HepG2 (cell line): ENCODE results near the gene LBX2. TPM values are rescaled to one million over a fixed set of nuclear protein-coding genes. Genes with fewer than 3 reads are reported as not detected.
A peak's percentile ranks its signal among the peaks of the same experiment; 100 is the strongest.

ENCODE experiments used
- ATRX ChIP-seq: sonication (generic); formaldehyde crosslinking; IDR thresholded peaks from 2 replicates; pipeline ENCODE4 v1.4.0; 2020; ENCODE audit warnings: missing genetic modification reagents, borderline replicate concordance
- BORCS8-MEF2B ChIP-seq: sonication (generic); formaldehyde crosslinking; IDR thresholded peaks from 2 replicates; pipeline ENCODE4 v1.8.0; 2022; ENCODE audit warnings: mild to moderate bottlenecking, missing genetic modification reagents
- GATAD1 ChIP-seq: IDR thresholded peaks from 2 replicates; pipeline ENCODE4 v1.6.1; 2016; ENCODE audit warnings: missing genetic modification reagents, missing compliant biosample characterization
- MEF2D ChIP-seq: sonication (generic); formaldehyde crosslinking; IDR thresholded peaks from 2 replicates; pipeline ENCODE4 v1.5.1; 2020; ENCODE audit warnings: mild to moderate bottlenecking, missing genetic modification reagents
- MLLT10 ChIP-seq: sonication (generic); formaldehyde crosslinking; IDR thresholded peaks from 2 replicates; pipeline ENCODE4 v1.4.0; 2020; ENCODE audit warnings: missing genetic modification reagents
- MYC ChIP-seq: sonication (generic); formaldehyde crosslinking; IDR thresholded peaks from 2 replicates; pipeline ENCODE4 v1.9.0; 2021; ENCODE audit warnings: missing genetic modification reagents, borderline replicate concordance
- NONO ChIP-seq, 2 experiments: fragments of 450-650 bp in 1 of 2; sonication (generic) in 1 of 2; formaldehyde crosslinking in 1 of 2; IDR thresholded peaks in 1 of 2; conservative IDR thresholded peaks in 1 of 2; 2 replicates each; pipeline versions ENCODE4 v1.6.1 to v1.8.0; 2017 to 2022; ENCODE audit warnings: mild to moderate bottlenecking in 1 of 2, missing genetic modification reagents in 1 of 2, moderate library complexity in 1 of 2
- POLR2AphosphoS5 ChIP-seq: IDR thresholded peaks from 2 replicates; pipeline ENCODE4 v1.6.1; 2012; ENCODE audit warnings: low read depth, low read length
- SALL1 ChIP-seq: sonication (generic); formaldehyde crosslinking; IDR thresholded peaks from 2 replicates; pipeline ENCODE4 v1.8.0; 2022; ENCODE audit warnings: mild to moderate bottlenecking, missing genetic modification reagents
- SUZ12 ChIP-seq: fragments of 150-350 bp; IDR thresholded peaks from 2 replicates; pipeline ENCODE4 v1.6.1; 2014; ENCODE audit warnings: low read depth, low read length
- TARDBP ChIP-seq: sonication (generic); formaldehyde crosslinking; IDR thresholded peaks from 2 replicates; pipeline ENCODE4 v1.8.0; 2022; ENCODE audit warnings: mild to moderate bottlenecking, missing genetic modification reagents
- TEAD2 ChIP-seq: sonication (generic); formaldehyde crosslinking; IDR thresholded peaks from 2 replicates; pipeline ENCODE4 v1.9.0; 2021; ENCODE audit warnings: missing genetic modification reagents
- ZFP41 ChIP-seq: sonication (generic); formaldehyde crosslinking; IDR thresholded peaks from 2 replicates; pipeline ENCODE4 v1.4.0; 2020; ENCODE audit warnings: mild to moderate bottlenecking, missing genetic modification reagents, borderline replicate concordance
- ZNF7 ChIP-seq: IDR thresholded peaks from 2 replicates; pipeline ENCODE4 v1.6.1; 2016; ENCODE audit warnings: missing biosample characterization, missing genetic modification reagents
- ZNF83 ChIP-seq: sonication (generic); formaldehyde crosslinking; IDR thresholded peaks from 2 replicates; pipeline ENCODE4 v1.4.0; 2020; ENCODE audit warnings: missing genetic modification reagents, mild to moderate bottlenecking, borderline replicate concordance
- polyA plus RNA-seq, 8 experiments: library from polyadenylated mRNA; depleted of rRNA in 3 of 8; stranded (reverse) in 7 of 8; unstranded in 1 of 8; fragments of >200 nt; fragmentation: Illumina TruSeq in 4 of 8; extraction: Trizol in 4 of 8; gene quantifications; 2 replicates each; pipeline versions ENCODE4 v1.2.1 to v1.2.3, GENCODE V29; 2011 to 2016; ENCODE audit warnings: low read depth in 4 of 8, missing spikeins in 1 of 8, mixed read lengths in 1 of 8; ENCODE audit not compliant: insufficient read depth in 1 of 8
- total RNA-seq, 5 experiments: library from RNA; depleted of rRNA; stranded (reverse); fragments of >200 nt; fragmentation: Illumina TruSeq; extraction: Trizol; gene quantifications; 2 replicates each; pipeline ENCODE4 v1.2.3, GENCODE V29; 2016; ENCODE audit warnings: low read depth in 1 of 5
- TF ChIP-seq, protein P1 (sequence below): sonication (generic); formaldehyde crosslinking; conservative IDR thresholded peaks from 2 replicates; pipeline ENCODE4 v1.8.0; 2022; ENCODE audit warnings: mild to moderate bottlenecking, moderate library complexity, missing genetic modification reagents
- TF ChIP-seq, protein P2 (sequence below): sonication (generic); formaldehyde crosslinking; IDR thresholded peaks from 2 replicates; pipeline ENCODE4 v1.8.0; 2022; ENCODE audit warnings: mild to moderate bottlenecking, missing genetic modification reagents; ENCODE audit not compliant: insufficient replicate concordance
- TF ChIP-seq, protein P3 (sequence below): sonication (generic); formaldehyde crosslinking; IDR thresholded peaks from 2 replicates; pipeline ENCODE4 v1.4.0; 2020; ENCODE audit warnings: missing genetic modification reagents
- TF ChIP-seq, protein P4 (sequence below): sonication (generic); formaldehyde crosslinking; IDR thresholded peaks from 2 replicates; pipeline ENCODE4 v1.4.0; 2020; ENCODE audit warnings: missing genetic modification reagents, mild to moderate bottlenecking, borderline replicate concordance

LBX2 gene
- total and polyA plus RNA-seq, 2 of the 13 experiments (the other 11 are each of a cell fraction or from before 2014, with no cell fraction given): 6.4 to 8.1 TPM

- TF ChIP-seq, protein P1, sequence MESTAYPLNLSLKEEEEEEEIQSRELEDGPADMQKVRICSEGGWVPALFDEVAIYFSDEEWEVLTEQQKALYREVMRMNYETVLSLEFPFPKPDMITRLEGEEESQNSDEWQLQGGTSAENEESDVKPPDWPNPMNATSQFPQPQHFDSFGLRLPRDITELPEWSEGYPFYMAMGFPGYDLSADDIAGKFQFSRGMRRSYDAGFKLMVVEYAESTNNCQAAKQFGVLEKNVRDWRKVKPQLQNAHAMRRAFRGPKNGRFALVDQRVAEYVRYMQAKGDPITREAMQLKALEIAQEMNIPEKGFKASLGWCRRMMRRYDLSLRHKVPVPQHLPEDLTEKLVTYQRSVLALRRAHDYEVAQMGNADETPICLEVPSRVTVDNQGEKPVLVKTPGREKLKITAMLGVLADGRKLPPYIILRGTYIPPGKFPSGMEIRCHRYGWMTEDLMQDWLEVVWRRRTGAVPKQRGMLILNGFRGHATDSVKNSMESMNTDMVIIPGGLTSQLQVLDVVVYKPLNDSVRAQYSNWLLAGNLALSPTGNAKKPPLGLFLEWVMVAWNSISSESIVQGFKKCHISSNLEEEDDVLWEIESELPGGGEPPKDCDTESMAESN (CRISPR knock-in tag): no peak; the same call in 1 of the 2 replicates
- TF ChIP-seq TARDBP (CRISPR knock-in tag) (peak; percentile 94), MLLT10 (CRISPR knock-in tag) (no peak), ZFP41 (CRISPR knock-in tag) (no peak), ZNF83 (CRISPR knock-in tag) (no peak), ATRX (CRISPR knock-in tag) (no peak), NONO (IDR thresholded peaks at IDR 0.05) (no peak), NONO (CRISPR knock-in tag; conservative IDR thresholded peaks at IDR 0.05) (peak; percentile 97), SUZ12 (no peak), BORCS8-MEF2B (CRISPR knock-in tag) (peak; percentile 74; the same call in 1 of the 2 replicates), ZNF7 (CRISPR knock-in tag) (no peak), TEAD2 (CRISPR knock-in tag) (no peak), MYC (CRISPR knock-in tag) (no peak), MEF2D (peak; percentile 44; the same call in 1 of the 2 replicates), GATAD1 (CRISPR knock-in tag) (peak; percentile 20; the same call in 1 of the 2 replicates), POLR2AphosphoS5 (peak; percentile 51), SALL1 (CRISPR knock-in tag) (peak; percentile 90)
- TF ChIP-seq, protein P2, sequence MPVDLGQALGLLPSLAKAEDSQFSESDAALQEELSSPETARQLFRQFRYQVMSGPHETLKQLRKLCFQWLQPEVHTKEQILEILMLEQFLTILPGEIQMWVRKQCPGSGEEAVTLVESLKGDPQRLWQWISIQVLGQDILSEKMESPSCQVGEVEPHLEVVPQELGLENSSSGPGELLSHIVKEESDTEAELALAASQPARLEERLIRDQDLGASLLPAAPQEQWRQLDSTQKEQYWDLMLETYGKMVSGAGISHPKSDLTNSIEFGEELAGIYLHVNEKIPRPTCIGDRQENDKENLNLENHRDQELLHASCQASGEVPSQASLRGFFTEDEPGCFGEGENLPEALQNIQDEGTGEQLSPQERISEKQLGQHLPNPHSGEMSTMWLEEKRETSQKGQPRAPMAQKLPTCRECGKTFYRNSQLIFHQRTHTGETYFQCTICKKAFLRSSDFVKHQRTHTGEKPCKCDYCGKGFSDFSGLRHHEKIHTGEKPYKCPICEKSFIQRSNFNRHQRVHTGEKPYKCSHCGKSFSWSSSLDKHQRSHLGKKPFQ (CRISPR knock-in tag): no peak
- TF ChIP-seq, protein P3, sequence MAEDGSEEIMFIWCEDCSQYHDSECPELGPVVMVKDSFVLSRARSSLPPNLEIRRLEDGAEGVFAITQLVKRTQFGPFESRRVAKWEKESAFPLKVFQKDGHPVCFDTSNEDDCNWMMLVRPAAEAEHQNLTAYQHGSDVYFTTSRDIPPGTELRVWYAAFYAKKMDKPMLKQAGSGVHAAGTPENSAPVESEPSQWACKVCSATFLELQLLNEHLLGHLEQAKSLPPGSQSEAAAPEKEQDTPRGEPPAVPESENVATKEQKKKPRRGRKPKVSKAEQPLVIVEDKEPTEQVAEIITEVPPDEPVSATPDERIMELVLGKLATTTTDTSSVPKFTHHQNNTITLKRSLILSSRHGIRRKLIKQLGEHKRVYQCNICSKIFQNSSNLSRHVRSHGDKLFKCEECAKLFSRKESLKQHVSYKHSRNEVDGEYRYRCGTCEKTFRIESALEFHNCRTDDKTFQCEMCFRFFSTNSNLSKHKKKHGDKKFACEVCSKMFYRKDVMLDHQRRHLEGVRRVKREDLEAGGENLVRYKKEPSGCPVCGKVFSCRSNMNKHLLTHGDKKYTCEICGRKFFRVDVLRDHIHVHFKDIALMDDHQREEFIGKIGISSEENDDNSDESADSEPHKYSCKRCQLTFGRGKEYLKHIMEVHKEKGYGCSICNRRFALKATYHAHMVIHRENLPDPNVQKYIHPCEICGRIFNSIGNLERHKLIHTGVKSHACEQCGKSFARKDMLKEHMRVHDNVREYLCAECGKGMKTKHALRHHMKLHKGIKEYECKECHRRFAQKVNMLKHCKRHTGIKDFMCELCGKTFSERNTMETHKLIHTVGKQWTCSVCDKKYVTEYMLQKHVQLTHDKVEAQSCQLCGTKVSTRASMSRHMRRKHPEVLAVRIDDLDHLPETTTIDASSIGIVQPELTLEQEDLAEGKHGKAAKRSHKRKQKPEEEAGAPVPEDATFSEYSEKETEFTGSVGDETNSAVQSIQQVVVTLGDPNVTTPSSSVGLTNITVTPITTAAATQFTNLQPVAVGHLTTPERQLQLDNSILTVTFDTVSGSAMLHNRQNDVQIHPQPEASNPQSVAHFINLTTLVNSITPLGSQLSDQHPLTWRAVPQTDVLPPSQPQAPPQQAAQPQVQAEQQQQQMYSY (CRISPR knock-in tag): no peak
- TF ChIP-seq, protein P4, sequence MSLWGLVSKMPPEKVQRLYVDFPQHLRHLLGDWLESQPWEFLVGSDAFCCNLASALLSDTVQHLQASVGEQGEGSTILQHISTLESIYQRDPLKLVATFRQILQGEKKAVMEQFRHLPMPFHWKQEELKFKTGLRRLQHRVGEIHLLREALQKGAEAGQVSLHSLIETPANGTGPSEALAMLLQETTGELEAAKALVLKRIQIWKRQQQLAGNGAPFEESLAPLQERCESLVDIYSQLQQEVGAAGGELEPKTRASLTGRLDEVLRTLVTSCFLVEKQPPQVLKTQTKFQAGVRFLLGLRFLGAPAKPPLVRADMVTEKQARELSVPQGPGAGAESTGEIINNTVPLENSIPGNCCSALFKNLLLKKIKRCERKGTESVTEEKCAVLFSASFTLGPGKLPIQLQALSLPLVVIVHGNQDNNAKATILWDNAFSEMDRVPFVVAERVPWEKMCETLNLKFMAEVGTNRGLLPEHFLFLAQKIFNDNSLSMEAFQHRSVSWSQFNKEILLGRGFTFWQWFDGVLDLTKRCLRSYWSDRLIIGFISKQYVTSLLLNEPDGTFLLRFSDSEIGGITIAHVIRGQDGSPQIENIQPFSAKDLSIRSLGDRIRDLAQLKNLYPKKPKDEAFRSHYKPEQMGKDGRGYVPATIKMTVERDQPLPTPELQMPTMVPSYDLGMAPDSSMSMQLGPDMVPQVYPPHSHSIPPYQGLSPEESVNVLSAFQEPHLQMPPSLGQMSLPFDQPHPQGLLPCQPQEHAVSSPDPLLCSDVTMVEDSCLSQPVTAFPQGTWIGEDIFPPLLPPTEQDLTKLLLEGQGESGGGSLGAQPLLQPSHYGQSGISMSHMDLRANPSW (CRISPR knock-in tag): no peak; the same call in 1 of the 2 replicates
These were observed 10.5 kb downstream of the LBX2 start (continued) for GRCh38 chr2:74488643-74489481.
